Measurements from ENCODE around the gene ARID3B. TPM values are rescaled to one million over a fixed set of nuclear protein-coding genes. Genes with fewer than 3 reads are reported as not detected.
"Not testable (repeated sequence)": the region's sequence is repeated elsewhere in the genome, so short reads cannot be mapped to it uniquely, and the experiment has no call there.

Gene ARID3B
- total and polyA plus RNA-seq, 3 donors from 2014 or later, result 50.3 to 58.1 (median 53.7) TPM

GRCh38 chr15:74627766-74628165 lies 86.7 kb downstream of the ARID3B start:
- Histone ChIP-seq H3K27ac (no peak overlapping the region), H3K27me3 (no peaks in the 10 kb centered on the region), H3K4me3 (no peak overlapping the region), H3K9me3 (no peaks in the 10 kb centered on the region), H3K36me3 (ENCODE audit: low read depth, missing control alignments) (no peaks in the 10 kb centered on the region), H3K4me1 (no peaks in the 10 kb centered on the region)
- WGBS, 2 donors, result 66 to 90% methylated on average over 2 to 5 of the region's 5 CpGs
- no peak for DNase-seq
- TF ChIP-seq POLR2A (IDR thresholded peaks at IDR 0.05), result no peak
- TF ChIP-seq, protein P1, sequence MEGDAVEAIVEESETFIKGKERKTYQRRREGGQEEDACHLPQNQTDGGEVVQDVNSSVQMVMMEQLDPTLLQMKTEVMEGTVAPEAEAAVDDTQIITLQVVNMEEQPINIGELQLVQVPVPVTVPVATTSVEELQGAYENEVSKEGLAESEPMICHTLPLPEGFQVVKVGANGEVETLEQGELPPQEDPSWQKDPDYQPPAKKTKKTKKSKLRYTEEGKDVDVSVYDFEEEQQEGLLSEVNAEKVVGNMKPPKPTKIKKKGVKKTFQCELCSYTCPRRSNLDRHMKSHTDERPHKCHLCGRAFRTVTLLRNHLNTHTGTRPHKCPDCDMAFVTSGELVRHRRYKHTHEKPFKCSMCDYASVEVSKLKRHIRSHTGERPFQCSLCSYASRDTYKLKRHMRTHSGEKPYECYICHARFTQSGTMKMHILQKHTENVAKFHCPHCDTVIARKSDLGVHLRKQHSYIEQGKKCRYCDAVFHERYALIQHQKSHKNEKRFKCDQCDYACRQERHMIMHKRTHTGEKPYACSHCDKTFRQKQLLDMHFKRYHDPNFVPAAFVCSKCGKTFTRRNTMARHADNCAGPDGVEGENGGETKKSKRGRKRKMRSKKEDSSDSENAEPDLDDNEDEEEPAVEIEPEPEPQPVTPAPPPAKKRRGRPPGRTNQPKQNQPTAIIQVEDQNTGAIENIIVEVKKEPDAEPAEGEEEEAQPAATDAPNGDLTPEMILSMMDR (IDR thresholded peaks at IDR 0.05), result no peak
- intact Hi-C loops (cut with DNase I; ENCODE audit: low total_unique reads), result loop anchor here (10.0 kb wide), 1 partner anchor 253 kb away; no protein-coding TSS in a partner anchor

GRCh38 chr15:74628199-74628598 lies 87.2 kb downstream of the ARID3B start:
- intact Hi-C loops (cut with DNase I; ENCODE audit: low total_unique reads), result loop anchor here (10.0 kb wide), 1 partner anchor 253 kb away; no protein-coding TSS in a partner anchor
- DNase-seq, result no peak
- TF ChIP-seq, protein P1 (IDR thresholded peaks at IDR 0.05), result no peak
- no peak for TF ChIP-seq POLR2A (IDR thresholded peaks at IDR 0.05)
- no peaks in the 10 kb centered on the region for H3K4me1 ChIP-seq
- H3K4me3 ChIP-seq, result no peak overlapping the region
- H3K36me3 ChIP-seq (ENCODE audit: low read depth, missing control alignments), result no peaks in the 10 kb centered on the region
- WGBS, 2 donors, result 46 to 57% methylated on average over 3 of the region's 3 CpGs
- H3K9me3 ChIP-seq, result no peaks in the 10 kb centered on the region
- no peak overlapping the region for H3K27ac ChIP-seq
- H3K27me3 ChIP-seq, result no peaks in the 10 kb centered on the region

DNA sequence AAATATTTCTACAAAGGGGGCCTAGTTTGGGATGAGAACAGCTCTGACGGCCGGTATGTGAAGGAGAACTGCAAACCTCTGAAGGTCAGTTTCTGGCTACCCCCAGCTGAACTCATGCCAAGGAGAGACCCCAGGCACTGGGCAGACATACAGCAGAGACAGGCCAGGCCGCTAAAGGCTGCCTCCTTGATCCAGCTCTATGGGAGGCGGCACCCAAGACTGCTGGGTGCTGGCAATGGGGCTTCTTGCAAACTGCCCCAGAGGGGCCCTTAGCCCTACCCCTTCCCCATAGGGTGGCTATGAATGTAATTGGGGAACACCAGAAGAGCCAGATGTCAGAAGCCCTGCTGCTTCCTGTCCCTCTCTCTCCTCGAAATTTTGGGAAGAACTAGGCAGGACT lies 87.9 kb downstream of the ARID3B start:
- Histone ChIP-seq H3K27ac (no peak overlapping the region), H3K4me1 (no peaks in the 10 kb centered on the region), H3K27me3 (no peaks in the 10 kb centered on the region), H3K36me3 (ENCODE audit: low read depth, missing control alignments) (no peaks in the 10 kb centered on the region), H3K4me3 (no peak overlapping the region), H3K9me3 (no peaks in the 10 kb centered on the region)
- WGBS, 2 donors, result 53 to 60% methylated on average over 5 of the region's 5 CpGs
- DNase-seq, result no peak
- TF ChIP-seq, protein P1 (IDR thresholded peaks at IDR 0.05), result no peak
- TF ChIP-seq POLR2A (IDR thresholded peaks at IDR 0.05), result no peak
- intact Hi-C loops (cut with DNase I; ENCODE audit: low total_unique reads), result loop anchor here (10.0 kb wide), 1 partner anchor 254 kb away; no protein-coding TSS in a partner anchor

DNA sequence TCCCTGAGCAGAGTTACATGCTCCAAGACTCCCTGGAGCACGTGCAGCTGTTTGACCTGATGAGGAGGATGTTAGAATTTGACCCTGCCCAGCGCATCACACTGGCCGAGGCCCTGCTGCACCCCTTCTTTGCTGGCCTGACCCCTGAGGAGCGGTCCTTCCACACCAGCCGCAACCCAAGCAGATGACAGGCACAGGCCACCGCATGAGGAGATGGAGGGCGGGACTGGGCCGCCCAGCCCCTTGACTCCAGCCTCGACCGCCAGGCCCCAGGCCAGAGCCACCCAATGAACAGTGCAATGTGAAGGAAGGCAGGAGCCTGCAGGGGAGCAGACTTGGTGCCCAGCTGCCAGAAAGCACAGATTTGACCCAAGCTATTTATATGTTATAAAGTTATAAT lies 88.7 kb downstream of the ARID3B start:
- not testable (repeated sequence) for H3K9me3 ChIP-seq; H3K36me3 ChIP-seq (ENCODE audit: low read depth, missing control alignments); H3K4me3 ChIP-seq; H3K27ac ChIP-seq; H3K4me1 ChIP-seq; DNase-seq; H3K27me3 ChIP-seq
- 75 to 85% methylated on average over 7 to 10 of the region's 10 CpGs for WGBS, 2 donors
- intact Hi-C loops (cut with DNase I; ENCODE audit: low total_unique reads), result loop anchor here (10.0 kb wide), 2 partner anchors 255 to 325 kb away; partner anchors contain the start of gene RPP25

GRCh38 chr15:74630284-74631086 lies 89.5 kb downstream of the ARID3B start:
- 65 to 75% methylated on average over 4 to 6 of the region's 6 CpGs for WGBS, 2 donors
- H3K4me1 ChIP-seq, result no peaks in the 10 kb centered on the region
- no peak overlapping the region for H3K4me3 ChIP-seq
- H3K9me3 ChIP-seq, result no peaks in the 10 kb centered on the region
- TF ChIP-seq POLR2A (IDR thresholded peaks at IDR 0.05), result no peak
- TF ChIP-seq, protein P1 (IDR thresholded peaks at IDR 0.05), result no peak
- intact Hi-C loops (cut with DNase I; ENCODE audit: low total_unique reads), result loop anchor here (10.0 kb wide), 1 partner anchor 324 kb away; the partner anchor contains the start of gene RPP25
- DNase-seq, result no peak
- no peaks in the 10 kb centered on the region for H3K27me3 ChIP-seq
- H3K36me3 ChIP-seq (ENCODE audit: low read depth, missing control alignments), result no peaks in the 10 kb centered on the region
- no peak overlapping the region for H3K27ac ChIP-seq

Data from testis (tissue), 3 donors.